GM12873 (cell line): ENCODE data around the gene XIAP.

Experiments
- CTCF ChIP-seq: IDR thresholded peaks from 2 replicates; pipeline ENCODE4 v1.5.1; 2012; ENCODE audit warnings: low read depth, mild to moderate bottlenecking, moderate library complexity, low read length, control low read depth; ENCODE audit not compliant: insufficient read depth; ENCODE audit errors: missing control alignments

The XIAP gene

GRCh38 chrX:123834116-123834515, 25.7 kb upstream of the XIAP start:
- TF ChIP-seq CTCF = no peak

- TF ChIP-seq CTCF = no peak
Observed at GRCh38 chrX:123835661-123836371, 24.0 kb upstream of the XIAP start.

- TF ChIP-seq CTCF = no peak
Observed at GRCh38 chrX:123846577-123847038, 13.2 kb upstream of the XIAP start.

- TF ChIP-seq CTCF = no peak
Observed at GRCh38 chrX:123847056-123847455, 12.8 kb upstream of the XIAP start.

GRCh38 chrX:123849096-123849495, 10.8 kb upstream of the XIAP start:
- no peak for TF ChIP-seq CTCF

- no peak for TF ChIP-seq CTCF
Observed at GRCh38 chrX:123851079-123851478, 8.8 kb upstream of the XIAP start.

GRCh38 chrX:123854329-123854728, 5.5 kb upstream of the XIAP start:
- no peak for TF ChIP-seq CTCF

GRCh38 chrX:123859409-123859845, 426 bp upstream of the XIAP start:
- no peak for TF ChIP-seq CTCF
